HEK293 (cell line): Measurements from ENCODE around the gene CTH.

Experiments used
- CTCF ChIA-PET: fragments of 350-600 bp; formaldehyde crosslinking; extraction: SDS; loops from one replicate; lab custom pipeline; 2021; ENCODE audit warnings: antibody characterized with exemption; lab: Yijun Ruan, JAX
- POLR2A ChIA-PET: fragments of 300-600 bp; formaldehyde crosslinking; extraction: SDS; loops from one replicate; lab custom pipeline; 2020; ENCODE audit warnings: antibody characterized with exemption, inconsistent platforms; lab: Yijun Ruan, JAX
- H3K27ac ChIP-seq: fragments of 200-500 bp; sonication (Bioruptor generic); 2 replicates; pipeline ENCODE4 v1.5.1; 2014; ENCODE audit warnings: low read depth, low read length, control low read depth, inconsistent platforms; ENCODE audit errors: extremely low read depth
- H3K36me3 ChIP-seq, 2 experiments: fragments of 200-500 bp in 1 of 2; sonication (Bioruptor generic) in 1 of 2; 1 replicate in 1 of 2; 2 replicates in 1 of 2; pipeline ENCODE4 v1.5.1; 2014 to 2017; ENCODE audit warnings: inconsistent platforms in 2 of 2, low read length in 2 of 2; ENCODE audit not compliant: control insufficient read depth in 2 of 2, insufficient read depth in 1 of 2
- H3K4me1 ChIP-seq: fragments of 200-500 bp; sonication (Bioruptor generic); 2 replicates; pipeline ENCODE4 v1.5.1; 2014; ENCODE audit warnings: mild to moderate bottlenecking, low read length, inconsistent platforms; ENCODE audit not compliant: control insufficient read depth, insufficient read depth
- H3K4me3 ChIP-seq: 2 replicates; pipeline ENCODE4 v1.5.1; 2011; ENCODE audit warnings: low read depth, mild to moderate bottlenecking, control low read depth, low read length, moderate library complexity
- H3K9me3 ChIP-seq: fragments of 200-500 bp; sonication (Bioruptor generic); 2 replicates; pipeline ENCODE4 v1.5.1; 2014; ENCODE audit warnings: low read depth, low read length, inconsistent platforms; ENCODE audit not compliant: control insufficient read depth, insufficient read depth
- KLF1 ChIP-seq: fragments of 450-650 bp; formaldehyde crosslinking; IDR thresholded peaks from 2 replicates; pipeline ENCODE4 v1.5.1; 2016; ENCODE audit warnings: missing biosample characterization, missing genetic modification characterization
- PRDM1 ChIP-seq: fragments of 450-650 bp; formaldehyde crosslinking; IDR thresholded peaks from 2 replicates; pipeline ENCODE4; 2016; ENCODE audit warnings: missing biosample characterization, missing genetic modification characterization
- REPIN1 ChIP-seq: fragments of 450-650 bp; formaldehyde crosslinking; IDR thresholded peaks from 2 replicates; pipeline ENCODE4 v1.5.1; 2017; ENCODE audit warnings: missing biosample characterization, missing genetic modification characterization, low read depth
- SCRT1 ChIP-seq: fragments of 450-650 bp; formaldehyde crosslinking; IDR thresholded peaks from 2 replicates; pipeline ENCODE4 v1.5.1; 2016; ENCODE audit warnings: missing biosample characterization, missing genetic modification characterization, borderline replicate concordance
- ZFP41 ChIP-seq: fragments of 450-650 bp; formaldehyde crosslinking; IDR thresholded peaks from 2 replicates; pipeline ENCODE4 v1.5.1; 2016; ENCODE audit warnings: missing biosample characterization, missing genetic modification characterization, borderline replicate concordance
- ZNF10 ChIP-seq: fragments of 450-650 bp; formaldehyde crosslinking; IDR thresholded peaks from 2 replicates; pipeline ENCODE4 v1.5.1; 2017; ENCODE audit warnings: missing biosample characterization, missing genetic modification characterization
- ZNF138 ChIP-seq: fragments of 450-650 bp; formaldehyde crosslinking; IDR thresholded peaks from 2 replicates; pipeline ENCODE4 v1.5.1; 2016; ENCODE audit warnings: missing biosample characterization, missing genetic modification characterization, borderline replicate concordance
- ZNF433 ChIP-seq: fragments of 450-650 bp; formaldehyde crosslinking; IDR thresholded peaks from 2 replicates; pipeline ENCODE4 v1.5.1; 2016; ENCODE audit warnings: missing biosample characterization, missing genetic modification characterization, low read depth
- ZNF510 ChIP-seq: fragments of 450-650 bp; formaldehyde crosslinking; IDR thresholded peaks from 2 replicates; pipeline ENCODE4 v1.5.1; 2018; ENCODE audit warnings: mild to moderate bottlenecking, missing genetic modification characterization, missing biosample characterization; ENCODE audit not compliant: insufficient replicate concordance
- ZNF600 ChIP-seq: fragments of 450-650 bp; formaldehyde crosslinking; IDR thresholded peaks from 2 replicates; pipeline ENCODE4 v1.5.1; 2016; ENCODE audit warnings: missing biosample characterization, missing genetic modification characterization
- ZNF629 ChIP-seq: fragments of 450-650 bp; formaldehyde crosslinking; IDR thresholded peaks from 2 replicates; pipeline ENCODE4 v1.5.1; 2017; ENCODE audit warnings: missing biosample characterization, missing genetic modification characterization
- TF ChIP-seq, protein P1 (sequence below): fragments of 450-650 bp; formaldehyde crosslinking; IDR thresholded peaks from 2 replicates; pipeline ENCODE4 v1.5.1; 2016; ENCODE audit warnings: missing biosample characterization, missing genetic modification characterization
- TF ChIP-seq, protein P2 (sequence below): fragments of 450-650 bp; formaldehyde crosslinking; IDR thresholded peaks from 2 replicates; pipeline ENCODE4 v1.5.1; 2016; ENCODE audit warnings: missing biosample characterization, missing genetic modification characterization
- TF ChIP-seq, protein P3 (sequence below): fragments of 450-650 bp; formaldehyde crosslinking; IDR thresholded peaks from 2 replicates; pipeline ENCODE4 v1.5.1; 2016; ENCODE audit warnings: missing biosample characterization, missing genetic modification characterization, low read depth
- TF ChIP-seq, protein P4 (sequence below): fragments of 450-650 bp; formaldehyde crosslinking; IDR thresholded peaks from 2 replicates; pipeline ENCODE4 v1.5.1; 2016; ENCODE audit warnings: missing biosample characterization, missing genetic modification characterization, low read depth
- TF ChIP-seq, protein P5 (sequence below): fragments of 450-650 bp; formaldehyde crosslinking; IDR thresholded peaks from 2 replicates; pipeline ENCODE4 v1.5.1; 2016; ENCODE audit warnings: missing biosample characterization, missing genetic modification characterization
- TF ChIP-seq, protein P6 (sequence below): fragments of 450-650 bp; IDR thresholded peaks from 2 replicates; pipeline ENCODE4 v1.5.1; 2018; ENCODE audit warnings: missing biosample characterization, mild to moderate bottlenecking, missing genetic modification characterization

Gene CTH

DNA sequence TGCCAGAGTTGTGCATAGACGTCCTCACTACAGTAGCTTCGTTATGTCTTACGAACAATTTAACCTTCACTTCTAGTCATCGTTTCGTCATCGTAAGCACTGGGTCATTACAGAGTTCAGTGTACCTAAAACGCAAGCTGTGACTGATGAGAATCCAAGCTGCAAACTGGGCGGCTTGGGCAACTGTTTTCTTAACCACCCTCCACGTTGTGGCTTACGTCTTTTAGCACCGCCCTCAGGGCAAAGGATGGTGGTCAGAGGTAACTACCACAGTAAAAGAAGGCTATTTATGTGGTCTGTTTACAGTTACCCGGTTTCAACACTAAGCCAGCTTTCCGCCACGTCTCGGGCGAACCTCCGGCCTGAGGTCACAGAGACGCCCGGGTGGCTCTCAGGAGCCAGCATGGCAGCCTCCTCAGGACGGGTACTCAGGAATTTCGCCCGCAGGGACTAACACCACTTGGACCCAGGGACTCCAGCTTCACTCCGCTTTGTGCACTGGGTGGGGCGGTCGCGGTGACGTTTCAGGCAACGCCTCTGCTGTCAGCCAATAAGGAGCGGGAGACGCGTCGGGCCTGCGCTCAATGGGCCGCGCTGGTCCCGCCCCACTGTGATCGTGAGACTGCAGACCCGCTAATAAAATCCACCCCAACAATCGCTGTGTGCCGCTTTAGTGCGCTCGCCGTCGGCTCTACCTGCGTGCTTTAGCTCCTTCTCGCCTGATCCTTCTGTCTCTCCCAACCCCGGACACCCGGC, at the start of gene CTH (continued):
- TF ChIP-seq ZNF600 (tag by site-specific recombination) (peak; percentile 95), ZNF510 (tag by site-specific recombination) (no peak)
- TF ChIP-seq, protein P1, sequence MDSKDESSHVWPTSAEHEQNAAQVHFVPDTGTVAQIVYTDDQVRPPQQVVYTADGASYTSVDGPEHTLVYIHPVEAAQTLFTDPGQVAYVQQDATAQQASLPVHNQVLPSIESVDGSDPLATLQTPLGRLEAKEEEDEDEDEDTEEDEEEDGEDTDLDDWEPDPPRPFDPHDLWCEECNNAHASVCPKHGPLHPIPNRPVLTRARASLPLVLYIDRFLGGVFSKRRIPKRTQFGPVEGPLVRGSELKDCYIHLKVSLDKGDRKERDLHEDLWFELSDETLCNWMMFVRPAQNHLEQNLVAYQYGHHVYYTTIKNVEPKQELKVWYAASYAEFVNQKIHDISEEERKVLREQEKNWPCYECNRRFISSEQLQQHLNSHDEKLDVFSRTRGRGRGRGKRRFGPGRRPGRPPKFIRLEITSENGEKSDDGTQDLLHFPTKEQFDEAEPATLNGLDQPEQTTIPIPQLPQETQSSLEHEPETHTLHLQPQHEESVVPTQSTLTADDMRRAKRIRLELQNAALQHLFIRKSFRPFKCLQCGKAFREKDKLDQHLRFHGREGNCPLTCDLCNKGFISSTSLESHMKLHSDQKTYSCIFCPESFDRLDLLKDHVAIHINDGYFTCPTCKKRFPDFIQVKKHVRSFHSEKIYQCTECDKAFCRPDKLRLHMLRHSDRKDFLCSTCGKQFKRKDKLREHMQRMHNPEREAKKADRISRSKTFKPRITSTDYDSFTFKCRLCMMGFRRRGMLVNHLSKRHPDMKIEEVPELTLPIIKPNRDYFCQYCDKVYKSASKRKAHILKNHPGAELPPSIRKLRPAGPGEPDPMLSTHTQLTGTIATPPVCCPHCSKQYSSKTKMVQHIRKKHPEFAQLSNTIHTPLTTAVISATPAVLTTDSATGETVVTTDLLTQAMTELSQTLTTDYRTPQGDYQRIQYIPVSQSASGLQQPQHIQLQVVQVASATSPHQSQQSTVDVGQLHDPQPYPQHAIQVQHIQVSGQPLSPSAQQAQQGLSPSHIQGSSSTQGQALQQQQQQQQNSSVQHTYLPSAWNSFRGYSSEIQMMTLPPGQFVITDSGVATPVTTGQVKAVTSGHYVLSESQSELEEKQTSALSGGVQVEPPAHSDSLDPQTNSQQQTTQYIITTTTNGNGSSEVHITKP (tag by site-specific recombination): peak; percentile 88
- TF ChIP-seq, protein P2, sequence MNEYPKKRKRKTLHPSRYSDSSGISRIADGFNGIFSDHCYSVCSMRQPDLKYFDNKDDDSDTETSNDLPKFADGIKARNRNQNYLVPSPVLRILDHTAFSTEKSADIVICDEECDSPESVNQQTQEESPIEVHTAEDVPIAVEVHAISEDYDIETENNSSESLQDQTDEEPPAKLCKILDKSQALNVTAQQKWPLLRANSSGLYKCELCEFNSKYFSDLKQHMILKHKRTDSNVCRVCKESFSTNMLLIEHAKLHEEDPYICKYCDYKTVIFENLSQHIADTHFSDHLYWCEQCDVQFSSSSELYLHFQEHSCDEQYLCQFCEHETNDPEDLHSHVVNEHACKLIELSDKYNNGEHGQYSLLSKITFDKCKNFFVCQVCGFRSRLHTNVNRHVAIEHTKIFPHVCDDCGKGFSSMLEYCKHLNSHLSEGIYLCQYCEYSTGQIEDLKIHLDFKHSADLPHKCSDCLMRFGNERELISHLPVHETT (tag by site-specific recombination): 0 out of 2 replicates have a peak, but pooled peaks have one; percentile 37
- TF ChIP-seq, all 188 proteins: peak for 55

DNA sequence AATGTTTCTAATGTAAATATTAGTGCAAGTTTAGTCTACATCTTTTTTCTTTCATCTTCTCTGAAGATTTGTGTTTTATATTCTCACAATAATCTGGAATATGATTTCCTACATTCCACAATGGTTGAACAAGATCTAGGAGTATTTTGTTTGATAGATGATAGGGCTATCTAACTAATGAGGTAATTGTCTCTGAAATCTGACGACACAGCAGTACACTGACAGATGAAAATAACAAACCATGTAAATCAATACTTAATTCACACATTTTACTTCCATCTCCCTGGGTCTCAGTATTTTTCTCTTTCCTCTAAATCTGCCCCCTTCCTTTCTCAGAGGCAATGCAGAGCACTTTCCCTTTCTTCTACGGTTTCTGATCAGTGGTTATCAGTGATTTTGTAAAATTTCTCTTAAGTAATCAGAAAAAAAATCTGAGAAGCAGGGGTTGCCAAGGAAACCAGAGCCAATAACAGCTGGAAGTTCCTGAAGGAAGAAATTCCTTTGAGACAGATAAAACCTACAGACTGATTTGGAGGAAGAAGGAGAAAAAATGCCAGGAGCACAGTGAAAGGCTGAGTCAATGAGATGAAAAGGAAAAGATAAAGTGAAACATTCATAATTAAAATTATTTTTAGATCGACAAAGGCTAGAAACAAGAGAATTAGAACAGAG, 49.2 kb upstream of the CTH start:
- TF ChIP-seq, protein P3, sequence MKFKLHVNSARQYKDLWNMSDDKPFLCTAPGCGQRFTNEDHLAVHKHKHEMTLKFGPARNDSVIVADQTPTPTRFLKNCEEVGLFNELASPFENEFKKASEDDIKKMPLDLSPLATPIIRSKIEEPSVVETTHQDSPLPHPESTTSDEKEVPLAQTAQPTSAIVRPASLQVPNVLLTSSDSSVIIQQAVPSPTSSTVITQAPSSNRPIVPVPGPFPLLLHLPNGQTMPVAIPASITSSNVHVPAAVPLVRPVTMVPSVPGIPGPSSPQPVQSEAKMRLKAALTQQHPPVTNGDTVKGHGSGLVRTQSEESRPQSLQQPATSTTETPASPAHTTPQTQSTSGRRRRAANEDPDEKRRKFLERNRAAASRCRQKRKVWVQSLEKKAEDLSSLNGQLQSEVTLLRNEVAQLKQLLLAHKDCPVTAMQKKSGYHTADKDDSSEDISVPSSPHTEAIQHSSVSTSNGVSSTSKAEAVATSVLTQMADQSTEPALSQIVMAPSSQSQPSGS (tag by site-specific recombination): 0 out of 2 replicates have a peak, but pooled peaks have one; percentile 19
- TF ChIP-seq ZNF138 (tag by site-specific recombination) (no peak), PRDM1 (tag by site-specific recombination) (peak; percentile 60; the same call in 1 of the 2 replicates), ZNF629 (peak; percentile 72)
- CTCF ChIA-PET: no interaction called here
- Histone ChIP-seq H3K9me3 (no peaks in the 10 kb centered on the region), H3K4me3 (no peak overlapping the region), H3K36me3 (no peaks in the 10 kb centered on the region; a peak in 1 of 3 replicates), H3K4me1 (no peaks in the 10 kb centered on the region), H3K27ac (no peak overlapping the region)
- POLR2A ChIA-PET: no interaction called here

DNA sequence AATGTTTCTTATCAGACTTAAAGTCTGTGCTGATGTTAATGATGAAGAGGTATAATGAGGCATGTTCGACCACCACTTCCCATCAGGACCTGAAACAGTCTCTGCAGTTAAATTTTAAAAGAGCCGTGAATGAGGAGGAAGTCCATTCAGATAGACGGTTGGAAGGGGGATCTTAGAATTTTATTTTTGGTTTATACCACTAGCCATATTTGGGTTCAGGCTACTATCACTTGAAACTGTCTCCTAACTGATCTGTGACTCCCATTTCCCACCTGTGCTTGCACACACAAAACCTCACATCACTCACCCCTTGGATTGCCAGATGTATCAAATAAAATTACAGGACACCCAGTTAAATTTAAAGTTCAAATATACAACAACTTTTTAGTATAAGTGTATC, 46.6 kb upstream of the CTH start:
- no peak overlapping the region for H3K4me3 ChIP-seq
- H3K36me3 ChIP-seq: no peaks in the 10 kb centered on the region; a peak in 1 of 3 replicates
- ChIA-PET POLR2A (no interaction called here), CTCF (no interaction called here)
- H3K27ac ChIP-seq: no peak overlapping the region
- no peaks in the 10 kb centered on the region for H3K9me3 ChIP-seq
- H3K4me1 ChIP-seq: no peaks in the 10 kb centered on the region
- TF ChIP-seq KLF1 (tag by site-specific recombination) (no peak), SCRT1 (tag by site-specific recombination) (no peak), ZFP41 (tag by site-specific recombination) (no peak), ZNF10 (tag by site-specific recombination) (no peak), REPIN1 (tag by site-specific recombination) (no peak), ZNF433 (tag by site-specific recombination) (no peak)
- TF ChIP-seq, protein P4, sequence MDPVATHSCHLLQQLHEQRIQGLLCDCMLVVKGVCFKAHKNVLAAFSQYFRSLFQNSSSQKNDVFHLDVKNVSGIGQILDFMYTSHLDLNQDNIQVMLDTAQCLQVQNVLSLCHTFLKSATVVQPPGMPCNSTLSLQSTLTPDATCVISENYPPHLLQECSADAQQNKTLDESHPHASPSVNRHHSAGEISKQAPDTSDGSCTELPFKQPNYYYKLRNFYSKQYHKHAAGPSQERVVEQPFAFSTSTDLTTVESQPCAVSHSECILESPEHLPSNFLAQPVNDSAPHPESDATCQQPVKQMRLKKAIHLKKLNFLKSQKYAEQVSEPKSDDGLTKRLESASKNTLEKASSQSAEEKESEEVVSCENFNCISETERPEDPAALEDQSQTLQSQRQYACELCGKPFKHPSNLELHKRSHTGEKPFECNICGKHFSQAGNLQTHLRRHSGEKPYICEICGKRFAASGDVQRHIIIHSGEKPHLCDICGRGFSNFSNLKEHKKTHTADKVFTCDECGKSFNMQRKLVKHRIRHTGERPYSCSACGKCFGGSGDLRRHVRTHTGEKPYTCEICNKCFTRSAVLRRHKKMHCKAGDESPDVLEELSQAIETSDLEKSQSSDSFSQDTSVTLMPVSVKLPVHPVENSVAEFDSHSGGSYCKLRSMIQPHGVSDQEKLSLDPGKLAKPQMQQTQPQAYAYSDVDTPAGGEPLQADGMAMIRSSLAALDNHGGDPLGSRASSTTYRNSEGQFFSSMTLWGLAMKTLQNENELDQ (tag by site-specific recombination): no peak
- TF ChIP-seq, protein P5, sequence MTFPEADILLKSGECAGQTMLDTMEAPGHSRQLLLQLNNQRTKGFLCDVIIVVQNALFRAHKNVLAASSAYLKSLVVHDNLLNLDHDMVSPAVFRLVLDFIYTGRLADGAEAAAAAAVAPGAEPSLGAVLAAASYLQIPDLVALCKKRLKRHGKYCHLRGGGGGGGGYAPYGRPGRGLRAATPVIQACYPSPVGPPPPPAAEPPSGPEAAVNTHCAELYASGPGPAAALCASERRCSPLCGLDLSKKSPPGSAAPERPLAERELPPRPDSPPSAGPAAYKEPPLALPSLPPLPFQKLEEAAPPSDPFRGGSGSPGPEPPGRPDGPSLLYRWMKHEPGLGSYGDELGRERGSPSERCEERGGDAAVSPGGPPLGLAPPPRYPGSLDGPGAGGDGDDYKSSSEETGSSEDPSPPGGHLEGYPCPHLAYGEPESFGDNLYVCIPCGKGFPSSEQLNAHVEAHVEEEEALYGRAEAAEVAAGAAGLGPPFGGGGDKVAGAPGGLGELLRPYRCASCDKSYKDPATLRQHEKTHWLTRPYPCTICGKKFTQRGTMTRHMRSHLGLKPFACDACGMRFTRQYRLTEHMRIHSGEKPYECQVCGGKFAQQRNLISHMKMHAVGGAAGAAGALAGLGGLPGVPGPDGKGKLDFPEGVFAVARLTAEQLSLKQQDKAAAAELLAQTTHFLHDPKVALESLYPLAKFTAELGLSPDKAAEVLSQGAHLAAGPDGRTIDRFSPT (tag by site-specific recombination): no peak
- TF ChIP-seq, protein P6, sequence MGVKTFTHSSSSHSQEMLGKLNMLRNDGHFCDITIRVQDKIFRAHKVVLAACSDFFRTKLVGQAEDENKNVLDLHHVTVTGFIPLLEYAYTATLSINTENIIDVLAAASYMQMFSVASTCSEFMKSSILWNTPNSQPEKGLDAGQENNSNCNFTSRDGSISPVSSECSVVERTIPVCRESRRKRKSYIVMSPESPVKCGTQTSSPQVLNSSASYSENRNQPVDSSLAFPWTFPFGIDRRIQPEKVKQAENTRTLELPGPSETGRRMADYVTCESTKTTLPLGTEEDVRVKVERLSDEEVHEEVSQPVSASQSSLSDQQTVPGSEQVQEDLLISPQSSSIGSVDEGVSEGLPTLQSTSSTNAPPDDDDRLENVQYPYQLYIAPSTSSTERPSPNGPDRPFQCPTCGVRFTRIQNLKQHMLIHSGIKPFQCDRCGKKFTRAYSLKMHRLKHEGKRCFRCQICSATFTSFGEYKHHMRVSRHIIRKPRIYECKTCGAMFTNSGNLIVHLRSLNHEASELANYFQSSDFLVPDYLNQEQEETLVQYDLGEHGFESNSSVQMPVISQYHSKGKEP (tag by site-specific recombination): no peak
